SK-N-SH (cell line): Measurements from ENCODE around the gene TGFB2. TPM values are rescaled to one million over a fixed set of nuclear protein-coding genes. Genes with fewer than 3 reads are reported as not detected.

Experiments used
- CTCF ChIA-PET: fragments of 300-600, 350-600 bp; formaldehyde crosslinking; extraction: SDS; loops from one replicate; lab custom pipeline; 2021; lab: Yijun Ruan, JAX
- POLR2A ChIA-PET: fragments of 350-600 bp; sonication (Branson Sonifier 250); formaldehyde crosslinking; extraction: SDS; loops from one replicate; lab custom pipeline; 2020; ENCODE audit warnings: antibody characterized with exemption, inconsistent platforms; lab: Yijun Ruan, JAX
- DNase-seq: peaks from one replicate; pipeline ENCODE4 v3.0.0; 2012
- H2AFZ ChIP-seq: fragments of 200-600 bp; sonication (generic); 2 replicates; pipeline ENCODE4 v1.8.1; 2016; ENCODE audit warnings: antibody characterized with exemption, mild to moderate bottlenecking, low read depth
- H3F3A ChIP-seq: fragments of 200-600 bp; sonication (generic); replicated peaks from 2 replicates; pipeline ENCODE3; 2016; ENCODE audit warnings: antibody characterized with exemption, mild to moderate bottlenecking; ENCODE audit not compliant: insufficient read depth
- H3K27ac ChIP-seq, 2 experiments: fragments of 200-500 bp in 1 of 2; fragments of 200-600 bp in 1 of 2; sonication (Bioruptor generic) in 1 of 2; sonication (generic), shearing (Covaris generic) in 1 of 2; 2 replicates each; pipeline versions ENCODE4 v1.5.1 to v1.6.1; 2014 to 2016; ENCODE audit warnings: low read depth in 2 of 2, inconsistent platforms in 1 of 2, low read length in 1 of 2, mild to moderate bottlenecking in 1 of 2, mixed read lengths in 1 of 2
- H3K27me3 ChIP-seq: fragments of 200-600 bp; sonication (generic), shearing (Covaris generic); 2 replicates; pipeline ENCODE4 v1.6.1; 2016; ENCODE audit warnings: mixed run types; ENCODE audit not compliant: insufficient read depth
- H3K36me3 ChIP-seq, 2 experiments: fragments of 200-500 bp in 1 of 2; fragments of 200-600 bp in 1 of 2; sonication (Bioruptor generic) in 1 of 2; sonication (generic) in 1 of 2; replicated peaks in 1 of 2; 2 replicates each; pipeline versions ENCODE3 to v1.5.1; 2014 to 2016; ENCODE audit warnings: low read length in 1 of 2, mild to moderate bottlenecking in 1 of 2; ENCODE audit not compliant: insufficient read depth in 2 of 2, control insufficient read depth in 1 of 2
- H3K4me1 ChIP-seq, 2 experiments: fragments of 200-500 bp in 1 of 2; fragments of 200-600 bp in 1 of 2; sonication (Bioruptor generic) in 1 of 2; sonication (generic), shearing (Covaris generic) in 1 of 2; 2 replicates each; pipeline versions ENCODE4 v1.5.1 to v1.6.1; 2014 to 2016; ENCODE audit warnings: low read depth in 1 of 2, low read length in 1 of 2, mixed run types in 1 of 2; ENCODE audit not compliant: insufficient read depth in 2 of 2, control insufficient read depth in 1 of 2
- H3K4me2 ChIP-seq: fragments of 200-600 bp; sonication (generic), shearing (Covaris generic); 2 replicates; pipeline ENCODE4 v1.6.1; 2017; ENCODE audit warnings: mixed run types
- H3K4me3 ChIP-seq, 2 experiments: fragments of 200-500 bp in 1 of 2; fragments of 200-600 bp in 1 of 2; sonication (Bioruptor generic) in 1 of 2; sonication (generic), shearing (Covaris generic) in 1 of 2; 2 replicates each; pipeline versions ENCODE4 v1.5.1 to v1.8.1; 2014 to 2016; ENCODE audit warnings: low read depth in 2 of 2, inconsistent platforms in 1 of 2, low read length in 1 of 2, mild to moderate bottlenecking in 1 of 2, mixed read lengths in 1 of 2, moderate library complexity in 1 of 2
- H3K79me2 ChIP-seq: fragments of 200-600 bp; sonication (generic); 2 replicates; pipeline ENCODE4 v1.8.1; 2017; ENCODE audit warnings: mild to moderate bottlenecking; ENCODE audit not compliant: insufficient read depth
- H3K9ac ChIP-seq: fragments of 200-600 bp; sonication (generic); 2 replicates; pipeline ENCODE4 v1.6.1; 2017; ENCODE audit warnings: mixed run types
- H3K9me2 ChIP-seq: fragments of 200-600 bp; sonication (generic); 2 replicates; pipeline ENCODE4 v1.6.1; 2017; ENCODE audit warnings: mixed run types
- H3K9me3 ChIP-seq: fragments of 200-600 bp; sonication (generic); 2 replicates; pipeline ENCODE4 v1.6.1; 2017; ENCODE audit warnings: mixed run types, mild to moderate bottlenecking, moderate library complexity
- H4K20me1 ChIP-seq: fragments of 200-600 bp; sonication (generic); 2 replicates; pipeline ENCODE4 v1.6.1; 2017; ENCODE audit warnings: mild to moderate bottlenecking, mixed run types; ENCODE audit not compliant: insufficient read depth
- ELF1 ChIP-seq: IDR thresholded peaks from 2 replicates; pipeline ENCODE4 v1.4.0; 2012
- EZH2phosphoT487 ChIP-seq: fragments of 200-600 bp; sonication (generic); IDR thresholded peaks from 2 replicates; pipeline ENCODE4 v1.6.1; 2017; ENCODE audit warnings: low read depth, mixed run types, mild to moderate bottlenecking, antibody characterized with exemption, moderate library complexity, borderline replicate concordance
- FOSL2 ChIP-seq: IDR thresholded peaks from 2 replicates; pipeline ENCODE4 v1.4.0; 2012; ENCODE audit warnings: low read depth, mild to moderate bottlenecking, moderate library complexity, borderline replicate concordance
- FOXJ3 ChIP-seq: sonication (generic); formaldehyde crosslinking; IDR thresholded peaks from 2 replicates; pipeline ENCODE4 v1.5.1; 2020; ENCODE audit warnings: mild to moderate bottlenecking, missing genetic modification reagents
- JUND ChIP-seq: IDR thresholded peaks from 2 replicates; pipeline ENCODE4 v1.4.0; 2012
- MXI1 ChIP-seq: IDR thresholded peaks from 2 replicates; pipeline ENCODE4 v1.6.1; 2012; ENCODE audit warnings: mild to moderate bottlenecking, low read depth, low read length, improper control_type of control experiment
- NRF1 ChIP-seq: IDR thresholded peaks from 2 replicates; pipeline ENCODE4 v1.6.1; 2012; ENCODE audit warnings: low read depth, mild to moderate bottlenecking, low read length
- POLR2AphosphoS5 ChIP-seq: IDR thresholded peaks from 2 replicates; pipeline ENCODE4 v1.6.1; 2012; ENCODE audit warnings: low read depth, low read length
- RCOR1 ChIP-seq: fragments of 150-350 bp; IDR thresholded peaks from 2 replicates; pipeline ENCODE4 v1.6.1; 2017; ENCODE audit warnings: antibody characterized with exemption, low read length
- SIN3A ChIP-seq: IDR thresholded peaks from 2 replicates; pipeline ENCODE4 v1.6.1; 2012; ENCODE audit warnings: low read depth, mild to moderate bottlenecking, low read length, moderate library complexity, borderline replicate concordance
- WGBS: methylation state at CpG from one replicate; pipeline ENCODE4 v1.1.6; 2017; ENCODE audit warnings: low lambda C conversion rate; 5-methylcytosine and 5-hydroxymethylcytosine counted together
- polyA plus RNA-seq, 3 experiments: library from polyadenylated mRNA; depleted of rRNA; stranded (reverse); fragments of >200 nt; gene quantifications; 2 replicates each; pipeline ENCODE4 v1.2.3, GENCODE V29; 2012
- TF ChIP-seq, protein P1 (sequence below): IDR thresholded peaks from 2 replicates; pipeline ENCODE4 v1.6.1; 2012; ENCODE audit warnings: mild to moderate bottlenecking, low read depth, low read length, moderate library complexity
- TF ChIP-seq, protein P2 (sequence below): IDR thresholded peaks from 2 replicates; pipeline ENCODE4 v1.4.0; 2012; ENCODE audit warnings: low read depth, borderline replicate concordance
- TF ChIP-seq, protein P3 (sequence below): IDR thresholded peaks from 2 replicates; pipeline ENCODE4 v1.4.0; 2012; ENCODE audit warnings: low read depth, borderline replicate concordance
- TF ChIP-seq, protein P4 (sequence below): IDR thresholded peaks from 2 replicates; pipeline ENCODE4 v1.4.0; 2012; ENCODE audit warnings: low read depth

TGFB2 gene
- polyA plus RNA-seq, 1 of the 3 experiments (the other 2 are of a cell fraction) = 2.4 TPM

DNA sequence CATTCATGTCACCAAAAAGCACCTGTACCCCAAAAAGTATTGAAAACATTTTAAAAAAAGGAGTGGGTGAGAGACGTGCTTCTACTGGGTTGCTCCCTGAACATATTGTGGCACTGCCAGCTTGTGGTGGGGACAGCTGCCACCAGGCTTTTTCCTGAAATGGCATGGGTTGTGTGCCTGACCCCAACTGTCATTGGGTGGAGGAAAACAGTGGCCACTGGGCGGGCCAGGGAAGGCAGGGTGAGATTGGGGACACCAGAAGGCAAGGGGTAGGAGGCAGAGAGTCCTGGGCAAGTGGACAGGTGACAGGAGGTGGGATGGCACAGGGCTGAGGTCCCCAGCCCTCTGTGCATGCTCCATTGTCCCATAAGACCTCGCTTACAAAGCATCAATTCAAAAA is 55.5 kb downstream of the TGFB2 start:
- no peaks in the 10 kb centered on the region for H3K9me3 ChIP-seq
- H2AFZ ChIP-seq = no peak overlapping the region
- no peak overlapping the region for H3K9ac ChIP-seq
- TF ChIP-seq, protein P1, sequence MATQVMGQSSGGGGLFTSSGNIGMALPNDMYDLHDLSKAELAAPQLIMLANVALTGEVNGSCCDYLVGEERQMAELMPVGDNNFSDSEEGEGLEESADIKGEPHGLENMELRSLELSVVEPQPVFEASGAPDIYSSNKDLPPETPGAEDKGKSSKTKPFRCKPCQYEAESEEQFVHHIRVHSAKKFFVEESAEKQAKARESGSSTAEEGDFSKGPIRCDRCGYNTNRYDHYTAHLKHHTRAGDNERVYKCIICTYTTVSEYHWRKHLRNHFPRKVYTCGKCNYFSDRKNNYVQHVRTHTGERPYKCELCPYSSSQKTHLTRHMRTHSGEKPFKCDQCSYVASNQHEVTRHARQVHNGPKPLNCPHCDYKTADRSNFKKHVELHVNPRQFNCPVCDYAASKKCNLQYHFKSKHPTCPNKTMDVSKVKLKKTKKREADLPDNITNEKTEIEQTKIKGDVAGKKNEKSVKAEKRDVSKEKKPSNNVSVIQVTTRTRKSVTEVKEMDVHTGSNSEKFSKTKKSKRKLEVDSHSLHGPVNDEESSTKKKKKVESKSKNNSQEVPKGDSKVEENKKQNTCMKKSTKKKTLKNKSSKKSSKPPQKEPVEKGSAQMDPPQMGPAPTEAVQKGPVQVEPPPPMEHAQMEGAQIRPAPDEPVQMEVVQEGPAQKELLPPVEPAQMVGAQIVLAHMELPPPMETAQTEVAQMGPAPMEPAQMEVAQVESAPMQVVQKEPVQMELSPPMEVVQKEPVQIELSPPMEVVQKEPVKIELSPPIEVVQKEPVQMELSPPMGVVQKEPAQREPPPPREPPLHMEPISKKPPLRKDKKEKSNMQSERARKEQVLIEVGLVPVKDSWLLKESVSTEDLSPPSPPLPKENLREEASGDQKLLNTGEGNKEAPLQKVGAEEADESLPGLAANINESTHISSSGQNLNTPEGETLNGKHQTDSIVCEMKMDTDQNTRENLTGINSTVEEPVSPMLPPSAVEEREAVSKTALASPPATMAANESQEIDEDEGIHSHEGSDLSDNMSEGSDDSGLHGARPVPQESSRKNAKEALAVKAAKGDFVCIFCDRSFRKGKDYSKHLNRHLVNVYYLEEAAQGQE = no peak
- no peak for TF ChIP-seq ELF1
- TF ChIP-seq JUND = no peak
- no peak for TF ChIP-seq NRF1
- TF ChIP-seq SIN3A = no peak
- TF ChIP-seq, protein P2, sequence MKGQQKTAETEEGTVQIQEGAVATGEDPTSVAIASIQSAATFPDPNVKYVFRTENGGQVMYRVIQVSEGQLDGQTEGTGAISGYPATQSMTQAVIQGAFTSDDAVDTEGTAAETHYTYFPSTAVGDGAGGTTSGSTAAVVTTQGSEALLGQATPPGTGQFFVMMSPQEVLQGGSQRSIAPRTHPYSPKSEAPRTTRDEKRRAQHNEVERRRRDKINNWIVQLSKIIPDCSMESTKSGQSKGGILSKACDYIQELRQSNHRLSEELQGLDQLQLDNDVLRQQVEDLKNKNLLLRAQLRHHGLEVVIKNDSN = no peak
- TF ChIP-seq EZH2phosphoT487 = no peak
- no peak for TF ChIP-seq FOXJ3
- TF ChIP-seq, protein P3, sequence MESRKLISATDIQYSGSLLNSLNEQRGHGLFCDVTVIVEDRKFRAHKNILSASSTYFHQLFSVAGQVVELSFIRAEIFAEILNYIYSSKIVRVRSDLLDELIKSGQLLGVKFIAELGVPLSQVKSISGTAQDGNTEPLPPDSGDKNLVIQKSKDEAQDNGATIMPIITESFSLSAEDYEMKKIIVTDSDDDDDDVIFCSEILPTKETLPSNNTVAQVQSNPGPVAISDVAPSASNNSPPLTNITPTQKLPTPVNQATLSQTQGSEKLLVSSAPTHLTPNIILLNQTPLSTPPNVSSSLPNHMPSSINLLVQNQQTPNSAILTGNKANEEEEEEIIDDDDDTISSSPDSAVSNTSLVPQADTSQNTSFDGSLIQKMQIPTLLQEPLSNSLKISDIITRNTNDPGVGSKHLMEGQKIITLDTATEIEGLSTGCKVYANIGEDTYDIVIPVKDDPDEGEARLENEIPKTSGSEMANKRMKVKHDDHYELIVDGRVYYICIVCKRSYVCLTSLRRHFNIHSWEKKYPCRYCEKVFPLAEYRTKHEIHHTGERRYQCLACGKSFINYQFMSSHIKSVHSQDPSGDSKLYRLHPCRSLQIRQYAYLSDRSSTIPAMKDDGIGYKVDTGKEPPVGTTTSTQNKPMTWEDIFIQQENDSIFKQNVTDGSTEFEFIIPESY = no peak
- no peak for TF ChIP-seq FOSL2
- TF ChIP-seq RCOR1 = no peak
- no peak for TF ChIP-seq POLR2AphosphoS5
- TF ChIP-seq, protein P4, sequence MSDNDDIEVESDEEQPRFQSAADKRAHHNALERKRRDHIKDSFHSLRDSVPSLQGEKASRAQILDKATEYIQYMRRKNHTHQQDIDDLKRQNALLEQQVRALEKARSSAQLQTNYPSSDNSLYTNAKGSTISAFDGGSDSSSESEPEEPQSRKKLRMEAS = no peak
- no peak for TF ChIP-seq MXI1
- TF ChIP-seq, all 33 proteins: peak for 0
- Histone ChIP-seq H3K9me2 (no peaks in the 10 kb centered on the region), H3K27me3 (no peaks in the 10 kb centered on the region), H3K4me3 (no peak overlapping the region), H3K36me3 (no peaks in the 10 kb centered on the region), H3K4me1 (no peaks in the 10 kb centered on the region), H3K27ac (no peak overlapping the region), H3F3A (no peaks in the 10 kb centered on the region), H4K20me1 (no peaks in the 10 kb centered on the region), H3K79me2 (no peaks in the 10 kb centered on the region), H3K4me2 (no peak overlapping the region)
- POLR2A ChIA-PET = no interaction called here
- no peak for DNase-seq
- 90% methylated on average over 3 of the region's 3 CpGs for WGBS
- CTCF ChIA-PET = no interaction called here
